ENCODE results near the gene KRT32. TPM values are rescaled to one million over a fixed set of nuclear protein-coding genes. Genes with fewer than 3 reads are reported as not detected.

Gene KRT32
- total RNA-seq, 1 donor from 2014 or later, result 0.22 TPM

- no peak for DNase-seq
- H3K27me3 ChIP-seq (ENCODE audit: low read depth), result peaks cover 96% of the 10 kb centered on the region
- H3K9me3 ChIP-seq (replicated peaks), result peaks cover 19% of the 10 kb centered on the region
- no peaks in the 10 kb centered on the region for H3K4me1 ChIP-seq
- H3K36me3 ChIP-seq, result no peaks in the 10 kb centered on the region
- H3K4me3 ChIP-seq, result no peak overlapping the region
- intact Hi-C loops (cut with micrococcal nuclease), result no loop called here
- no peak for TF ChIP-seq CTCF (IDR thresholded peaks at IDR 0.05; ENCODE audit: borderline replicate concordance)
- H3K27ac ChIP-seq (replicated peaks), result no peak overlapping the region
Measured at GRCh38 chr17:41451154-41451728, 15.9 kb downstream of the KRT32 start.

GRCh38 chr17:41449008-41449407 lies 18.2 kb downstream of the KRT32 start:
- Histone ChIP-seq H3K36me3 (no peaks in the 10 kb centered on the region), H3K27ac (replicated peaks) (no peak overlapping the region), H3K4me3 (no peak overlapping the region), H3K9me3 (replicated peaks) (peaks cover 26% of the 10 kb centered on the region), H3K4me1 (no peaks in the 10 kb centered on the region), H3K27me3 (ENCODE audit: low read depth) (peaks cover 97% of the 10 kb centered on the region)
- no peak for TF ChIP-seq CTCF (IDR thresholded peaks at IDR 0.05; ENCODE audit: borderline replicate concordance)
- no peak for DNase-seq
- intact Hi-C loops (cut with micrococcal nuclease), result no loop called here

- H3K27me3 ChIP-seq (ENCODE audit: low read depth), result peaks cover 97% of the 10 kb centered on the region
- no peak for TF ChIP-seq CTCF (IDR thresholded peaks at IDR 0.05; ENCODE audit: borderline replicate concordance)
- H3K36me3 ChIP-seq, result no peaks in the 10 kb centered on the region
- no peak for DNase-seq
- no peak overlapping the region for H3K27ac ChIP-seq (replicated peaks)
- no peak overlapping the region for H3K4me3 ChIP-seq
- H3K4me1 ChIP-seq, result no peaks in the 10 kb centered on the region
- peaks cover 26% of the 10 kb centered on the region for H3K9me3 ChIP-seq (replicated peaks)
- intact Hi-C loops (cut with micrococcal nuclease), result no loop called here
Measured at GRCh38 chr17:41448506-41448905, 18.7 kb downstream of the KRT32 start.

GRCh38 chr17:41446806-41447205 lies 20.4 kb downstream of the KRT32 start:
- H3K4me1 ChIP-seq, result no peaks in the 10 kb centered on the region
- TF ChIP-seq CTCF (IDR thresholded peaks at IDR 0.05; ENCODE audit: borderline replicate concordance), result no peak
- no peak for DNase-seq
- no peak overlapping the region for H3K27ac ChIP-seq (replicated peaks)
- H3K36me3 ChIP-seq, result no peaks in the 10 kb centered on the region
- H3K9me3 ChIP-seq (replicated peaks), result peaks cover 22% of the 10 kb centered on the region
- H3K27me3 ChIP-seq (ENCODE audit: low read depth), result peaks cover 97% of the 10 kb centered on the region
- no peak overlapping the region for H3K4me3 ChIP-seq
- intact Hi-C loops (cut with micrococcal nuclease), result no loop called here

- no peak for TF ChIP-seq CTCF (IDR thresholded peaks at IDR 0.05; ENCODE audit: borderline replicate concordance)
- intact Hi-C loops (cut with micrococcal nuclease), result no loop called here
- DNase-seq, result no peak
- Histone ChIP-seq H3K27ac (replicated peaks) (no peak overlapping the region), H3K4me1 (no peaks in the 10 kb centered on the region), H3K4me3 (no peak overlapping the region), H3K27me3 (ENCODE audit: low read depth) (peaks cover 100% of the 10 kb centered on the region), H3K9me3 (replicated peaks) (peaks cover 7% of the 10 kb centered on the region), H3K36me3 (no peaks in the 10 kb centered on the region)
Measured at GRCh38 chr17:41444640-41445039, 22.5 kb downstream of the KRT32 start.
